ENCODE results near the gene SLC22A17.

DNA sequence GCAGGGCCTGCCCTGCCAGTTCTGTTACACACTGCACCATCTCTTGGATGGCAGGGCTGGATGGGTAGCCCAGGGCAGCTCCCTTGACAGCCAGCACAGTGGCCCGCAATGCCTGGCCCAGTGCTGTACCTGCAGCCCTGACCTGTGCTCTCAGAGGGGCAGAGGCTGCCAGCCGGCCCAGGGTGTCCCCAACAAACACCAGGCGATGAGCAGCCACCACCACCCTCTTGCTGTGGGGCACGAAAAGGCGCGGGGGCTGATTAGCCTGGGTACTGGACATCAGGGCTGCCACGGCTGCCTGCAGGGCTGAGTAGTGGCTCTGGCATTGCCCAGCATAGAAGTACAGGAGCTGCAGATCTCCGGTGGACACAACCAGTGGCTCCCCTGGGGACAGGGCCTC is 4.6 kb upstream of the SLC22A17 start:
- TF ChIP-seq, protein P1, sequence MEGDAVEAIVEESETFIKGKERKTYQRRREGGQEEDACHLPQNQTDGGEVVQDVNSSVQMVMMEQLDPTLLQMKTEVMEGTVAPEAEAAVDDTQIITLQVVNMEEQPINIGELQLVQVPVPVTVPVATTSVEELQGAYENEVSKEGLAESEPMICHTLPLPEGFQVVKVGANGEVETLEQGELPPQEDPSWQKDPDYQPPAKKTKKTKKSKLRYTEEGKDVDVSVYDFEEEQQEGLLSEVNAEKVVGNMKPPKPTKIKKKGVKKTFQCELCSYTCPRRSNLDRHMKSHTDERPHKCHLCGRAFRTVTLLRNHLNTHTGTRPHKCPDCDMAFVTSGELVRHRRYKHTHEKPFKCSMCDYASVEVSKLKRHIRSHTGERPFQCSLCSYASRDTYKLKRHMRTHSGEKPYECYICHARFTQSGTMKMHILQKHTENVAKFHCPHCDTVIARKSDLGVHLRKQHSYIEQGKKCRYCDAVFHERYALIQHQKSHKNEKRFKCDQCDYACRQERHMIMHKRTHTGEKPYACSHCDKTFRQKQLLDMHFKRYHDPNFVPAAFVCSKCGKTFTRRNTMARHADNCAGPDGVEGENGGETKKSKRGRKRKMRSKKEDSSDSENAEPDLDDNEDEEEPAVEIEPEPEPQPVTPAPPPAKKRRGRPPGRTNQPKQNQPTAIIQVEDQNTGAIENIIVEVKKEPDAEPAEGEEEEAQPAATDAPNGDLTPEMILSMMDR (IDR thresholded peaks at IDR 0.05; ENCODE audit: poor library complexity, severe bottlenecking) = no peak
- TF ChIP-seq EZH2 (IDR thresholded peaks at IDR 0.05; ENCODE audit: borderline replicate concordance, insufficient read depth, low read length, poor library complexity, severe bottlenecking) (no peak), TAF1 (IDR thresholded peaks at IDR 0.05; ENCODE audit: low read depth) (no peak)
